NOMO-1 (cell line): ENCODE measurements around the gene DCAKD.
"Not testable (repeated sequence)": the region's sequence is repeated elsewhere in the genome, so short reads cannot be mapped to it uniquely, and the experiment has no call there.

Source experiments
- DNase-seq, 2 experiments: peaks; one replicate each; lab custom pipeline; 2025; ENCODE audit not compliant: unreplicated experiment in 2 of 2; lab: John Stamatoyannopoulos, UW

Gene DCAKD

GRCh38 chr17:45067637-45068036 is 16.2 kb upstream of the DCAKD start:
- no peak for DNase-seq

- DNase-seq, result peak in 1 of 2 experiments; percentile 58
Observed at GRCh38 chr17:45063198-45063597, 11.8 kb upstream of the DCAKD start.

GRCh38 chr17:45061606-45062205 is 10.3 kb upstream of the DCAKD start:
- DNase-seq, result no peak

- peak; percentile 97 to 99 for DNase-seq
Observed at GRCh38 chr17:45060797-45061605, 9.6 kb upstream of the DCAKD start, which contains the start of gene NMT1. NMT1 (plus strand) TSS chr17:45061317; CDS start chr17:45061330, 13 bp downstream.

GRCh38 chr17:45060382-45060796 is 9.0 kb upstream of the DCAKD start:
- peak in 1 of 2 experiments; percentile 38 for DNase-seq

GRCh38 chr17:45052052-45052772 is 780 bp upstream of the DCAKD start:
- DNase-seq, result peak; percentile 37 to 63

- DNase-seq, result not testable (repeated sequence)
Observed at GRCh38 chr17:45051720-45052051, 254 bp upstream of the DCAKD start.

- no peak for DNase-seq
Observed at GRCh38 chr17:45050481-45051059, 862 bp downstream of the DCAKD start.

- no peak for DNase-seq
Observed at GRCh38 chr17:45048795-45049563, 2.5 kb downstream of the DCAKD start.

- DNase-seq, result no peak
Observed at GRCh38 chr17:45046537-45047125, 4.8 kb downstream of the DCAKD start.

- DNase-seq, result no peak
Observed at GRCh38 chr17:45043813-45044540, 7.5 kb downstream of the DCAKD start.

- no peak for DNase-seq
Observed at GRCh38 chr17:45042346-45043120, 8.9 kb downstream of the DCAKD start.

- DNase-seq, result no peak
Observed at GRCh38 chr17:45040459-45040858, 11.0 kb downstream of the DCAKD start.

GRCh38 chr17:45038728-45039634 is 12.5 kb downstream of the DCAKD start:
- DNase-seq, result no peak

- DNase-seq, result no peak
Observed at GRCh38 chr17:45036691-45037090, 14.7 kb downstream of the DCAKD start.

GRCh38 chr17:45035848-45036247 is 15.6 kb downstream of the DCAKD start:
- no peak for DNase-seq

GRCh38 chr17:45034599-45034998 is 16.8 kb downstream of the DCAKD start:
- DNase-seq, result no peak

GRCh38 chr17:45032174-45032541 is 19.3 kb downstream of the DCAKD start:
- DNase-seq, result no peak
